T-cell (primary cell): ENCODE data around the gene FCAMR. TPM values are rescaled to one million over a fixed set of nuclear protein-coding genes. Genes with fewer than 3 reads are reported as not detected.

Experiments
- ATAC-seq, 4 experiments: fragments of 200-7000 bp in 3 of 4; fragments of 150-1000 bp in 1 of 4; cut with Tn5 transposase; replicated peaks in 1 of 4; 1 replicate in 3 of 4; 2 replicates in 1 of 4; pipeline ENCODE4 v1.10.0; 2021; ENCODE audit warnings: moderate library complexity in 3 of 4, mild to moderate bottlenecking in 2 of 4, moderate number of reproducible peaks in 1 of 4
- CTCF ChIA-PET, 2 donors: fragments of 300-600 bp; sonication (Branson Sonifier 250); formaldehyde crosslinking; loops; one replicate each; lab custom pipeline; 2022; ENCODE audit warnings: antibody characterized with exemption in 2 of 2; lab: Charles Lee
- POLR2A ChIA-PET, 2 donors: fragments of 300-600 bp; sonication (Branson Sonifier 250); formaldehyde crosslinking; loops; one replicate each; lab custom pipeline; 2022; ENCODE audit warnings: antibody characterized with exemption in 2 of 2; lab: Charles Lee
- DNase-seq, 35 experiments: peaks; one replicate each; pipeline versions ENCODE4 v3.0.0 to v3.0.0-alpha.2; 2013 to 2023
- H3K27ac ChIP-seq: one replicate; pipeline ENCODE4 v1.5.1; 2013; ENCODE audit warnings: low read length
- H3K27me3 ChIP-seq, 2 experiments: replicated peaks in 1 of 2; 1 replicate in 1 of 2; 2 replicates in 1 of 2; pipeline versions ENCODE4 v1.6.1 to v1.7.0; 2013; ENCODE audit warnings: low read length in 1 of 2, mixed read lengths in 1 of 2; ENCODE audit not compliant: control insufficient read depth in 2 of 2, insufficient read depth in 2 of 2; ENCODE audit errors: extremely low read depth in 1 of 2
- H3K36me3 ChIP-seq, 2 donors: 1 replicate in 1 of 2; 2 replicates in 1 of 2; pipeline versions ENCODE4 v1.6.1 to v1.7.0; 2013; ENCODE audit warnings: low read length in 1 of 2; ENCODE audit not compliant: control insufficient read depth in 2 of 2, insufficient read depth in 1 of 2; ENCODE audit errors: extremely low read depth in 1 of 2
- H3K4me1 ChIP-seq, 2 experiments: 1 replicate in 1 of 2; 2 replicates in 1 of 2; pipeline versions ENCODE4 v1.6.1 to v1.7.0; 2013; ENCODE audit warnings: low read length in 2 of 2, mixed read lengths in 1 of 2; ENCODE audit not compliant: insufficient read depth in 2 of 2, control insufficient read depth in 1 of 2; ENCODE audit errors: extremely low read depth in 1 of 2
- H3K4me3 ChIP-seq, 2 donors: 1 replicate in 1 of 2; 2 replicates in 1 of 2; pipeline versions ENCODE4 v1.5.1 to v1.7.0; 2013; ENCODE audit warnings: mild to moderate bottlenecking in 2 of 2, low read length in 1 of 2, moderate library complexity in 1 of 2; ENCODE audit not compliant: control insufficient read depth in 1 of 2; ENCODE audit errors: extremely low read depth in 1 of 2
- H3K9me3 ChIP-seq: 2 replicates; pipeline ENCODE4 v1.7.0; 2013
- H3K27ac Mint-ChIP-seq, 2 donors: one replicate each; pipeline ENCODE4 v1.8.0; 2020 to 2021; ENCODE audit warnings: mild to moderate bottlenecking in 2 of 2, mixed read lengths in 2 of 2
- H3K27me3 Mint-ChIP-seq, 2 donors: one replicate each; pipeline ENCODE4 v1.8.0; 2021 to 2022; ENCODE audit warnings: mixed read lengths in 2 of 2
- H3K36me3 Mint-ChIP-seq: one replicate; pipeline ENCODE4 v1.8.0; 2021; ENCODE audit warnings: mixed read lengths
- H3K4me1 Mint-ChIP-seq, 3 donors: one replicate each; pipeline ENCODE4 v1.8.0; 2020 to 2022; ENCODE audit warnings: mixed read lengths in 3 of 3, mild to moderate bottlenecking in 1 of 3
- H3K4me3 Mint-ChIP-seq, 3 donors: one replicate each; pipeline ENCODE4 v1.8.0; 2020 to 2022; ENCODE audit warnings: mild to moderate bottlenecking in 3 of 3, mixed read lengths in 3 of 3, moderate library complexity in 3 of 3
- H3K9me3 Mint-ChIP-seq, 3 donors: one replicate each; pipeline ENCODE4 v1.8.0; 2020 to 2022; ENCODE audit warnings: mixed read lengths in 3 of 3
- WGBS: methylation state at CpG from one replicate; pipeline ENCODE4 v1.1.5; 2013; ENCODE audit warnings: missing lambda C conversion rate; ENCODE audit not compliant: insufficient coverage; 5-methylcytosine and 5-hydroxymethylcytosine counted together
- total RNA-seq, 35 experiments: library from RNA in 6 of 35; stranded (reverse) in 6 of 35; fragments of 120-200 nt in 1 of 35; gene quantifications; one replicate each; pipeline versions ENCODE4 v1.2.1 to v1.2.4 and lab custom pipeline; 2013 to 2026

FCAMR gene
- total RNA-seq, 5 donors from 2014 or later (not counting 1 experiment from before 2014, with no cell fraction given), result not detected

- no CpG with 5 or more reads among the region's 2 CpGs for WGBS
- POLR2A ChIA-PET, result interaction anchor here (0.5 to 1.5 kb wide), 3 partner anchors 31 to 84 kb away, joined by 3 to 4 read pairs (median 3); no protein-coding TSS in a partner anchor
Observed at GRCh38 chr1:206972728-206973127, 2.5 kb upstream of the FCAMR start.

DNA sequence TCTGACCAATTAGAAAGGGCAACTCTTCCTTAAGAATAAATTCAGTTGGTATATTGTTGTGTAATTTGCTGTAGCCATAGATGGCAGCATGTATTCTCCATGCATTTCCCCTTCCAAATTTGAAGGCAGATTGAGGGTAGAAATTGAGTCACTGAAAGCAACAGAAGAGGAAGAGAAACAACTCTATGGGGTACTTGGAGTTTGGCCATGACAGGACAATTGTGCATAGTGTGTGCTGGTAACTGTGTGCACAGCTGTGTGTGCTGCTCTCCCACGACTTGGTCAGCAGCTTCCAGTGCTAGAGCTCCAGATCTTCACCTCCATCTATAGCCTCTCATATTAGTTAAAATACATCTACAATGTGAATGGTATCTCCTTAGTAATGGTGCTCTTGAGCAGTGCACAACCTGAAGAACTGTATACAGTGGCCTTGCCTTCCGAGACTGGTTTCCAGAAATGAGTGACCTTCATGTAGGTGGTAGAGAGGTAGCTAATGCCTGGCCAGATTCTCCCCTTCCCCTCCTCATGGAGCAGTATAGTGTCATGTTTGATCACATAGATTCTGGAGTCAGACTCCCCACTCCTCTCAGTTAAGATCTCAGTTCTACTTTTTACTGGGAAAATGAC, 882 bp upstream of the FCAMR start:
- no peak overlapping the region for H3K27ac ChIP-seq
- no peak overlapping the region for H3K27ac Mint-ChIP-seq
- no peak overlapping the region for H3K4me3 ChIP-seq
- ATAC-seq (no peak), DNase-seq (no peak)
- H3K27me3 Mint-ChIP-seq, result peaks cover 0 to 13% of the 10 kb centered on the region in 2 donors
- peaks cover 0 to 9% of the 10 kb centered on the region in 2 experiments for H3K27me3 ChIP-seq
- no peaks in the 10 kb centered on the region for H3K36me3 Mint-ChIP-seq
- no CpG with 5 or more reads among the region's 2 CpGs for WGBS
- H3K4me1 ChIP-seq, result peaks cover 6 to 15% of the 10 kb centered on the region in 2 experiments
- no peaks in the 10 kb centered on the region for H3K9me3 ChIP-seq
- ChIA-PET CTCF (interaction anchor here in 1 of 2 donors (0.6 kb wide), 1 partner anchor 449 kb away, joined by 3 read pairs; no protein-coding TSS in a partner anchor), POLR2A (no interaction called here)
- H3K4me1 Mint-ChIP-seq, result peaks cover 20 to 22% (median 21%) of the 10 kb centered on the region in 3 donors
- H3K9me3 Mint-ChIP-seq, result no peaks in the 10 kb centered on the region
- H3K4me3 Mint-ChIP-seq, result no peak overlapping the region
- H3K36me3 ChIP-seq, result no peaks in the 10 kb centered on the region

More at GRCh38 chr1:206972728-206973127, 2.5 kb upstream of the FCAMR start:
- no peaks in the 10 kb centered on the region for H3K36me3 Mint-ChIP-seq
- H3K4me1 ChIP-seq, result peaks cover 1 to 4% of the 10 kb centered on the region in 2 experiments
- H3K27ac ChIP-seq, result no peak overlapping the region
- peaks cover 8 to 10% (median 8%) of the 10 kb centered on the region in 3 donors for H3K4me1 Mint-ChIP-seq
- CTCF ChIA-PET, result interaction anchor here (0.7 to 0.9 kb wide), 2 partner anchors 39 to 115 kb away, joined by 3 read pairs; no protein-coding TSS in a partner anchor
- no peak overlapping the region for H3K4me3 Mint-ChIP-seq
- no peak for DNase-seq
- H3K27me3 Mint-ChIP-seq, result peaks cover 0 to 13% of the 10 kb centered on the region in 2 donors
- no peak overlapping the region for H3K4me3 ChIP-seq
- no peaks in the 10 kb centered on the region for H3K36me3 ChIP-seq
- H3K27me3 ChIP-seq, result peaks cover 0 to 9% of the 10 kb centered on the region in 2 experiments
- no peak overlapping the region for H3K27ac Mint-ChIP-seq
- no peaks in the 10 kb centered on the region for H3K9me3 Mint-ChIP-seq
- no peak for ATAC-seq
- H3K9me3 ChIP-seq, result no peaks in the 10 kb centered on the region

GRCh38 chr1:206969090-206969489, 1.2 kb downstream of the FCAMR start:
- Mint-ChIP-seq H3K27ac (no peak overlapping the region), H3K4me3 (no peak overlapping the region), H3K36me3 (no peaks in the 10 kb centered on the region), H3K27me3 (peaks cover 0 to 13% of the 10 kb centered on the region in 2 donors), H3K4me1 (peaks cover 22 to 25% (median 22%) of the 10 kb centered on the region in 3 donors), H3K9me3 (no peaks in the 10 kb centered on the region)
- DNase-seq (no peak), ATAC-seq (no peak)
- Histone ChIP-seq H3K9me3 (no peaks in the 10 kb centered on the region), H3K27me3 (peaks cover 0 to 9% of the 10 kb centered on the region in 2 experiments), H3K4me3 (no peak overlapping the region), H3K4me1 (peaks cover 6 to 15% of the 10 kb centered on the region in 2 experiments), H3K27ac (no peak overlapping the region), H3K36me3 (no peaks in the 10 kb centered on the region)
- CTCF ChIA-PET, result interaction anchor here in 1 of 2 donors (1.0 kb wide), 1 partner anchor 13 kb away, joined by 3 read pairs; no protein-coding TSS in a partner anchor
- POLR2A ChIA-PET, result no interaction called here
- WGBS, result no CpG with 5 or more reads among the region's 5 CpGs

- DNase-seq, result peak in 1 of 35 experiments; percentile 14
- Mint-ChIP-seq H3K36me3 (no peaks in the 10 kb centered on the region), H3K4me3 (peak overlapping the region; percentile 29 to 72 (median 49)), H3K4me1 (peaks cover 29 to 37% (median 36%) of the 10 kb centered on the region in 3 donors), H3K27me3 (peaks cover 0 to 13% of the 10 kb centered on the region in 2 donors), H3K27ac (peak overlapping the region; percentile 44 to 79), H3K9me3 (no peaks in the 10 kb centered on the region)
- peaks cover 6 to 17% of the 10 kb centered on the region in 2 experiments for H3K4me1 ChIP-seq
- no peak overlapping the region for H3K27ac ChIP-seq
- H3K36me3 ChIP-seq, result no peaks in the 10 kb centered on the region
- ChIA-PET CTCF (no interaction called here), POLR2A (no interaction called here)
- H3K9me3 ChIP-seq, result no peaks in the 10 kb centered on the region
- H3K27me3 ChIP-seq, result peaks cover 0 to 9% of the 10 kb centered on the region in 2 experiments
- ATAC-seq, result peak in 3 of 4 experiments; percentile 52 to 66 (median 53)
- no peak overlapping the region for H3K4me3 ChIP-seq
- 43% methylated on average over 1 of the region's 8 CpGs for WGBS
Observed at GRCh38 chr1:206967096-206967849, 3.0 kb downstream of the FCAMR start.

DNA sequence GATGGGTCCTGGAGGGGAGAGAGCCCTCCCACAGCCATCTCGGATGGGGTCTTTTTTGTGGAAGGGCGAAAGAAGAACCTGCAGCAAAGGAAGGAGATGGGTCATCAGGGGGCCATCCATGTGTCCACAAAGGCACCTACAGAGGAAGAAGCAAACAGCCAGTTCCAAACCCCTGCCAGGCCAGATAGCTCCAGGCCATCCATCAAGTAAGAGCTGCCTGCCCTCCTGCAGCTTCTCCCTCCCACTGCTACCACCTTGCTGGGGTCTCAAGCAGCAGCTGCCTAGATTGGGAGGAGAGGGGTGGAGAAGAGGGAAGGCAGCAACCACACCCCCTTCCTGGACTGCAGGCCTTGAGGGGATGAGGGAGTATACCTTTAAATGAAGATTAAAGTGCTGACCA, 4.5 kb downstream of the FCAMR start:
- WGBS, result 88% methylated on average over 2 of the region's 2 CpGs
- no peak overlapping the region for H3K27ac ChIP-seq
- no peaks in the 10 kb centered on the region for H3K36me3 Mint-ChIP-seq
- ATAC-seq, result no peak
- no peak overlapping the region for H3K4me3 ChIP-seq
- no peaks in the 10 kb centered on the region for H3K9me3 Mint-ChIP-seq
- H3K9me3 ChIP-seq, result no peaks in the 10 kb centered on the region
- peaks cover 0 to 13% of the 10 kb centered on the region in 2 donors for H3K27me3 Mint-ChIP-seq
- POLR2A ChIA-PET, result interaction anchor here in 1 of 2 donors (0.6 to 0.7 kb wide), 2 partner anchors 10 to 11 kb away, joined by 3 read pairs; no protein-coding TSS in a partner anchor
- H3K27me3 ChIP-seq, result peaks cover 0 to 7% of the 10 kb centered on the region in 2 experiments
- H3K4me1 Mint-ChIP-seq, result peaks cover 35 to 46% (median 46%) of the 10 kb centered on the region in 3 donors
- peaks cover 6 to 21% of the 10 kb centered on the region in 2 experiments for H3K4me1 ChIP-seq
- H3K36me3 ChIP-seq, result no peaks in the 10 kb centered on the region
- no peak overlapping the region for H3K27ac Mint-ChIP-seq
- DNase-seq, result no peak
- no peak overlapping the region for H3K4me3 Mint-ChIP-seq
- CTCF ChIA-PET, result no interaction called here

DNA sequence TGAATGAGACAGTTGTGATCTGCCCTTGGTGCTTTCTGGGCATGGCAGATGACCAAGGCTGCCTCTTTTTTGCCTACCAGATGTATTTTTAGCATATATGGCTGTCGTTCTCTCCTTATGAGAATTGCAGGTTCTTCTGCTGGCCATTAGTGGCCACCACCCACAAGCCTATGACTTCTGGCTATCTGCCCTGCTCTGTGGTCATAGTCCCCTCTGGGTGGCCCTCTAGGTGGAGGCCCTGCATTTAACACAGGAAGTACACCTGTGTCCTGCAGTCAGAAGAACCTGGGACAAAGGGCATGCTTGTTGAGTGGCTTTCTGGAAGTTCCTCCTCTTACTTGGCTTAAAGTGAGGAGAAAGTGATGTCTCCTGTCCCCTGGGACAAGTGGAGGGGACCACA, 6.5 kb downstream of the FCAMR start:
- DNase-seq, result no peak
- H3K4me1 ChIP-seq, result peaks cover 6 to 21% of the 10 kb centered on the region in 2 experiments
- H3K9me3 Mint-ChIP-seq, result no peaks in the 10 kb centered on the region
- no CpG with 5 or more reads among the region's 1 CpG for WGBS
- H3K27me3 ChIP-seq, result no peaks in the 10 kb centered on the region
- no peak overlapping the region for H3K4me3 ChIP-seq
- H3K36me3 Mint-ChIP-seq, result no peaks in the 10 kb centered on the region
- H3K36me3 ChIP-seq, result no peaks in the 10 kb centered on the region
- no peak for ATAC-seq
- no peak overlapping the region for H3K27ac ChIP-seq
- H3K4me3 Mint-ChIP-seq, result no peak overlapping the region
- H3K27ac Mint-ChIP-seq, result peak overlapping the region in 1 of 2 donors; percentile 11
- POLR2A ChIA-PET, result no interaction called here
- CTCF ChIA-PET, result no interaction called here
- H3K9me3 ChIP-seq, result no peaks in the 10 kb centered on the region
- H3K27me3 Mint-ChIP-seq, result no peaks in the 10 kb centered on the region
- H3K4me1 Mint-ChIP-seq, result peaks cover 35 to 46% (median 46%) of the 10 kb centered on the region in 3 donors
